IMR-90 (cell line): Measurements from ENCODE around the gene ERC2. TPM values are rescaled to one million over a fixed set of nuclear protein-coding genes. Genes with fewer than 3 reads are reported as not detected.

Experiments used
- ATAC-seq: fragments of 200-7000 bp; cut with Tn5 transposase; 2 replicates; pipeline ENCODE4 v1.9.1; 2020; ENCODE audit warnings: low read depth, mild to moderate bottlenecking, moderate library complexity
- BruUV-seq: library from RNA; stranded (reverse); fragments of 400-500 nt; replicated peaks from 2 replicates; lab custom pipeline; 2021; lab: Mats Ljungman, UMichigan
- CTCF ChIA-PET: fragments of 300-600 bp; formaldehyde crosslinking; extraction: SDS; loops from one replicate; lab custom pipeline; 2021; ENCODE audit warnings: antibody characterized with exemption; lab: Yijun Ruan, JAX
- POLR2A ChIA-PET: fragments of 300-600 bp; sonication (Branson Sonifier 250); formaldehyde crosslinking; loops from one replicate; lab custom pipeline; 2022; ENCODE audit warnings: antibody characterized with exemption; ENCODE audit not compliant: unreplicated experiment; lab: Charles Lee
- DNase-seq: peaks from one replicate; pipeline ENCODE4 v3.0.0; 2013
- H2AFZ ChIP-seq: replicated peaks from 2 replicates; pipeline ENCODE3; 2013; ENCODE audit warnings: low read length, mild to moderate bottlenecking; ENCODE audit not compliant: poor library complexity
- H2AK5ac ChIP-seq: 2 replicates; pipeline ENCODE4 v1.6.1; 2013; ENCODE audit warnings: low read depth, low read length, inconsistent platforms
- H2AK9ac ChIP-seq: replicated peaks from 2 replicates; pipeline ENCODE3; 2013; ENCODE audit warnings: mild to moderate bottlenecking, low read depth, low read length, moderate library complexity; ENCODE audit not compliant: poor library complexity
- H2BK120ac ChIP-seq: 2 replicates; pipeline ENCODE4 v1.6.1; 2013; ENCODE audit warnings: low read depth, low read length, inconsistent platforms
- H2BK15ac ChIP-seq: 3 replicates; pipeline ENCODE4 v1.6.1; 2013; ENCODE audit warnings: low read depth, low read length, inconsistent platforms
- H2BK20ac ChIP-seq: 2 replicates; pipeline ENCODE4 v1.6.1; 2013; ENCODE audit warnings: low read depth, mild to moderate bottlenecking, inconsistent platforms, low read length, moderate library complexity
- H2BK5ac ChIP-seq: 2 replicates; pipeline ENCODE4 v1.6.1; 2013; ENCODE audit warnings: mild to moderate bottlenecking, low read depth, low read length, inconsistent platforms; ENCODE audit not compliant: poor library complexity, severe bottlenecking
- H3K14ac ChIP-seq: replicated peaks from 2 replicates; pipeline ENCODE4 v1.6.1; 2013; ENCODE audit warnings: low read depth, low read length, inconsistent platforms
- H3K18ac ChIP-seq: 2 replicates; pipeline ENCODE4 v1.6.1; 2013; ENCODE audit warnings: low read depth, low read length, control low read depth
- H3K23ac ChIP-seq: 2 replicates; pipeline ENCODE4 v1.6.1; 2013; ENCODE audit warnings: low read depth, low read length, inconsistent platforms
- H3K27ac ChIP-seq: 2 replicates; pipeline ENCODE4 v1.5.1; 2013; ENCODE audit warnings: mild to moderate bottlenecking, control low read depth, low read length; ENCODE audit not compliant: insufficient read depth
- H3K27me3 ChIP-seq: 2 replicates; pipeline ENCODE4 v1.6.1; 2013; ENCODE audit warnings: low read length; ENCODE audit not compliant: control insufficient read depth, insufficient read depth
- H3K36me3 ChIP-seq: 2 replicates; pipeline ENCODE4 v1.6.1; 2013; ENCODE audit warnings: low read length, mixed read lengths; ENCODE audit not compliant: control insufficient read depth, insufficient read depth
- H3K4ac ChIP-seq: 2 replicates; pipeline ENCODE4 v1.6.1; 2013; ENCODE audit warnings: low read depth, low read length, inconsistent platforms
- H3K4me1 ChIP-seq: 2 replicates; pipeline ENCODE4 v1.6.1; 2013; ENCODE audit warnings: low read length, mixed read lengths; ENCODE audit not compliant: control insufficient read depth, insufficient read depth
- H3K4me2 ChIP-seq: 2 replicates; pipeline ENCODE4 v1.6.1; 2013; ENCODE audit warnings: low read depth, mild to moderate bottlenecking, control low read depth, low read length, moderate library complexity
- H3K4me3 ChIP-seq: 2 replicates; pipeline ENCODE4 v1.5.1; 2013; ENCODE audit warnings: low read depth, mild to moderate bottlenecking, control low read depth, low read length, moderate library complexity; ENCODE audit not compliant: insufficient read depth
- H3K56ac ChIP-seq: 2 replicates; pipeline ENCODE4 v1.6.1; 2013; ENCODE audit warnings: low read length, inconsistent platforms; ENCODE audit not compliant: insufficient read depth; ENCODE audit errors: extremely low read depth
- H3K79me1 ChIP-seq, 2 experiments: 2 replicates each; pipeline ENCODE4 v1.6.1; 2013; ENCODE audit warnings: low read length in 2 of 2, inconsistent platforms in 1 of 2, low read depth in 1 of 2
- H3K9ac ChIP-seq: 2 replicates; pipeline ENCODE4 v1.6.1; 2013; ENCODE audit warnings: low read depth, low read length, control low read depth
- H3K9me1 ChIP-seq: 2 replicates; pipeline ENCODE4 v1.6.1; 2013; ENCODE audit warnings: low read length, inconsistent platforms; ENCODE audit not compliant: insufficient read depth
- H3K9me3 ChIP-seq: 2 replicates; pipeline ENCODE4 v1.6.1; 2013; ENCODE audit warnings: low read length; ENCODE audit not compliant: control insufficient read depth, insufficient read depth
- H4K20me1 ChIP-seq: 2 replicates; pipeline ENCODE4 v1.6.1; 2013; ENCODE audit warnings: low read length, inconsistent platforms; ENCODE audit not compliant: insufficient read depth
- H4K5ac ChIP-seq: 2 replicates; pipeline ENCODE4 v1.6.1; 2013; ENCODE audit warnings: mild to moderate bottlenecking, low read depth, low read length, control low read depth
- H4K8ac ChIP-seq, 2 experiments: 2 replicates each; pipeline ENCODE4 v1.6.1; 2013; ENCODE audit warnings: low read depth in 2 of 2, low read length in 2 of 2, control low read depth in 1 of 2, inconsistent platforms in 1 of 2
- H4K91ac ChIP-seq: 2 replicates; pipeline ENCODE4 v1.6.1; 2013; ENCODE audit warnings: low read depth, low read length, inconsistent platforms; ENCODE audit not compliant: insufficient read depth
- BHLHE40 ChIP-seq: fragments of 150-350 bp; IDR thresholded peaks from 2 replicates; pipeline ENCODE4 v1.6.1; 2016; ENCODE audit warnings: mild to moderate bottlenecking, low read depth, low read length
- CEBPB ChIP-seq: IDR thresholded peaks from 2 replicates; pipeline ENCODE4 v1.6.1; 2012; ENCODE audit warnings: low read depth, low read length, improper control_type of control experiment
- CHD1 ChIP-seq: IDR thresholded peaks from 2 replicates; pipeline ENCODE4 v1.6.1; 2012; ENCODE audit warnings: low read depth, low read length, improper control_type of control experiment
- FOS ChIP-seq: fragments of 150-350 bp; IDR thresholded peaks from 2 replicates; pipeline ENCODE4 v1.6.1; 2016; ENCODE audit warnings: low read depth, low read length
- MAFK ChIP-seq: IDR thresholded peaks from 2 replicates; pipeline ENCODE4 v1.6.1; 2012; ENCODE audit warnings: low read depth, low read length, improper control_type of control experiment
- MAZ ChIP-seq: IDR thresholded peaks from 2 replicates; pipeline ENCODE4 v1.6.1; 2012; ENCODE audit warnings: low read depth, mild to moderate bottlenecking, low read length, improper control_type of control experiment, moderate library complexity, borderline replicate concordance
- MXI1 ChIP-seq: IDR thresholded peaks from 2 replicates; pipeline ENCODE4 v1.6.1; 2012; ENCODE audit warnings: low read depth, mild to moderate bottlenecking, low read length, moderate library complexity, borderline replicate concordance
- NFE2L2 ChIP-seq: fragments of 150-350 bp; IDR thresholded peaks from 2 replicates; pipeline ENCODE4 v1.6.1; 2016; ENCODE audit warnings: low read depth, mild to moderate bottlenecking, low read length
- POLR2A ChIP-seq: IDR thresholded peaks from 2 replicates; pipeline ENCODE4 v1.6.1; 2012; ENCODE audit warnings: mild to moderate bottlenecking, low read depth, low read length
- RAD21 ChIP-seq: IDR thresholded peaks from 2 replicates; pipeline ENCODE4 v1.6.1; 2012; ENCODE audit warnings: low read length, improper control_type of control experiment
- RCOR1 ChIP-seq: IDR thresholded peaks from 2 replicates; pipeline ENCODE4 v1.6.1; 2012; ENCODE audit warnings: mild to moderate bottlenecking, low read length, improper control_type of control experiment; ENCODE audit not compliant: insufficient replicate concordance
- RFX5 ChIP-seq: IDR thresholded peaks from 2 replicates; pipeline ENCODE4 v1.8.0; 2012; ENCODE audit warnings: low read depth, mild to moderate bottlenecking, low read length, moderate library complexity
- SMC3 ChIP-seq: fragments of 150-350 bp; IDR thresholded peaks from 2 replicates; pipeline ENCODE4 v1.6.1; 2016; ENCODE audit warnings: low read depth, mild to moderate bottlenecking, antibody characterized with exemption, low read length, moderate library complexity
- WGBS, 2 experiments: methylation state at CpG; one replicate each; pipeline versions ENCODE4 v1.1.5 to v1.1.7; 2013; ENCODE audit warnings: missing lambda C conversion rate in 2 of 2; ENCODE audit not compliant: insufficient read length in 1 of 2; ENCODE audit errors: extremely low coverage in 2 of 2; 5-methylcytosine and 5-hydroxymethylcytosine counted together
- dilution Hi-C: fragments of 300-500 bp; cut with HindIII; formaldehyde crosslinking; loops from one replicate; pipeline ENCODE4 v1.14.3; 2018; ENCODE audit warnings: low sequenced_read_pairs; ENCODE audit not compliant: unreplicated experiment
- in situ Hi-C: fragments of 300-500 bp; cut with MboI; formaldehyde crosslinking; loops from 3 replicates; pipeline ENCODE4 v1.14.3; 2019; ENCODE audit warnings: low sequenced_read_pairs, inconsistent platforms, mixed read lengths
- intact Hi-C: fragments of 100-400 bp; cut with micrococcal nuclease; formaldehyde crosslinking; loops from 2 replicates; pipeline ENCODE4 v1.10.0; 2022
- polyA plus RNA-seq, 3 experiments: library from polyadenylated mRNA; depleted of rRNA; stranded (reverse); fragments of >200 nt; gene quantifications; 2 replicates each; pipeline ENCODE4 v1.2.3, GENCODE V29; 2012; ENCODE audit warnings: low replicate concordance in 1 of 3
- total RNA-seq: library from RNA; depleted of rRNA; stranded (reverse); fragments of >200 nt; gene quantifications from 2 replicates; pipeline ENCODE4 v1.2.3, GENCODE V29; 2012
- TF ChIP-seq, protein P1 (sequence below): fragments of 150-350 bp; IDR thresholded peaks from 2 replicates; pipeline ENCODE4 v1.6.1; 2017; ENCODE audit warnings: mild to moderate bottlenecking, antibody characterized with exemption, low read length, low read depth
- TF ChIP-seq, protein P2 (sequence below): conservative IDR thresholded peaks from 2 replicates; pipeline ENCODE4 v1.5.1; 2012; ENCODE audit warnings: mild to moderate bottlenecking, low read depth, low read length, improper control_type of control experiment
- TF ChIP-seq, protein P3 (sequence below): fragments of 150-350 bp; IDR thresholded peaks from 2 replicates; pipeline ENCODE4 v1.6.1; 2016; ENCODE audit warnings: low read depth, mild to moderate bottlenecking, low read length, moderate library complexity, borderline replicate concordance

The ERC2 gene
- total and polyA plus RNA-seq, 2 of the 4 experiments (the other 2 are of a cell fraction), result 0.17 to 0.18 TPM

DNA sequence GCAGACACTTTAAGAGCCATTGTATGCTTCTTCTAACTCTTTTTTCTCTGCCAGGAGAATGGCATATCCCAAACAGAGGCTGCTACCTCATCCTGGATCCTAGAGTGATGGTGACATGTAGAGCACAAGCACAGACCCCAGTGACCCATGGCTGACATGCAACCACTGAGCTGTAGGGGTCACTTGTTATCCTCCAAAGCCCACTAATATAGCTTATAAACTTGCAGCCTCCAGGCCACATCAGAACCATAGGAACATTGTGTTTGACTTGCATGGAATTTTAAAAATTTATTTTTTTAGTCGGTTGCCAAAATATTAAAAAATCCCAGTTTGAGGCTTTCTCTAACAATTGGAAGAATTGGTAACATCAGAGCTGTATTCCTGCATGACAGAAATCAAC lies 698.2 kb downstream of the ERC2 start:
- H3K56ac ChIP-seq, result no peak overlapping the region
- peaks cover 3% of the 10 kb centered on the region; the same call in 1 of the 2 replicates for H3K9me1 ChIP-seq
- H3K23ac ChIP-seq, result no peak overlapping the region
- no peaks in the 10 kb centered on the region for H4K20me1 ChIP-seq
- no peaks in the 10 kb centered on the region for H3K9me3 ChIP-seq
- H2AK9ac ChIP-seq, result no peak overlapping the region
- H3K4me1 ChIP-seq, result no peaks in the 10 kb centered on the region
- no peak overlapping the region for H2BK120ac ChIP-seq
- DNase-seq (no peak), ATAC-seq (no peak)
- dilution Hi-C loops (no loop called here), in situ Hi-C loops (no loop called here), intact Hi-C loops (no loop called here)
- H2BK20ac ChIP-seq, result no peak overlapping the region
- TF ChIP-seq MAFK (no peak), BHLHE40 (no peak), RAD21 (no peak), CEBPB (no peak), FOS (no peak), SMC3 (no peak), RCOR1 (no peak), MAZ (no peak), NFE2L2 (no peak), POLR2A (no peak), MXI1 (no peak), RFX5 (no peak), CHD1 (no peak)
- TF ChIP-seq, protein P1, sequence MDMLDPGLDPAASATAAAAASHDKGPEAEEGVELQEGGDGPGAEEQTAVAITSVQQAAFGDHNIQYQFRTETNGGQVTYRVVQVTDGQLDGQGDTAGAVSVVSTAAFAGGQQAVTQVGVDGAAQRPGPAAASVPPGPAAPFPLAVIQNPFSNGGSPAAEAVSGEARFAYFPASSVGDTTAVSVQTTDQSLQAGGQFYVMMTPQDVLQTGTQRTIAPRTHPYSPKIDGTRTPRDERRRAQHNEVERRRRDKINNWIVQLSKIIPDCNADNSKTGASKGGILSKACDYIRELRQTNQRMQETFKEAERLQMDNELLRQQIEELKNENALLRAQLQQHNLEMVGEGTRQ, result no peak
- TF ChIP-seq, protein P2, sequence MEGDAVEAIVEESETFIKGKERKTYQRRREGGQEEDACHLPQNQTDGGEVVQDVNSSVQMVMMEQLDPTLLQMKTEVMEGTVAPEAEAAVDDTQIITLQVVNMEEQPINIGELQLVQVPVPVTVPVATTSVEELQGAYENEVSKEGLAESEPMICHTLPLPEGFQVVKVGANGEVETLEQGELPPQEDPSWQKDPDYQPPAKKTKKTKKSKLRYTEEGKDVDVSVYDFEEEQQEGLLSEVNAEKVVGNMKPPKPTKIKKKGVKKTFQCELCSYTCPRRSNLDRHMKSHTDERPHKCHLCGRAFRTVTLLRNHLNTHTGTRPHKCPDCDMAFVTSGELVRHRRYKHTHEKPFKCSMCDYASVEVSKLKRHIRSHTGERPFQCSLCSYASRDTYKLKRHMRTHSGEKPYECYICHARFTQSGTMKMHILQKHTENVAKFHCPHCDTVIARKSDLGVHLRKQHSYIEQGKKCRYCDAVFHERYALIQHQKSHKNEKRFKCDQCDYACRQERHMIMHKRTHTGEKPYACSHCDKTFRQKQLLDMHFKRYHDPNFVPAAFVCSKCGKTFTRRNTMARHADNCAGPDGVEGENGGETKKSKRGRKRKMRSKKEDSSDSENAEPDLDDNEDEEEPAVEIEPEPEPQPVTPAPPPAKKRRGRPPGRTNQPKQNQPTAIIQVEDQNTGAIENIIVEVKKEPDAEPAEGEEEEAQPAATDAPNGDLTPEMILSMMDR, result no peak
- TF ChIP-seq, protein P3, sequence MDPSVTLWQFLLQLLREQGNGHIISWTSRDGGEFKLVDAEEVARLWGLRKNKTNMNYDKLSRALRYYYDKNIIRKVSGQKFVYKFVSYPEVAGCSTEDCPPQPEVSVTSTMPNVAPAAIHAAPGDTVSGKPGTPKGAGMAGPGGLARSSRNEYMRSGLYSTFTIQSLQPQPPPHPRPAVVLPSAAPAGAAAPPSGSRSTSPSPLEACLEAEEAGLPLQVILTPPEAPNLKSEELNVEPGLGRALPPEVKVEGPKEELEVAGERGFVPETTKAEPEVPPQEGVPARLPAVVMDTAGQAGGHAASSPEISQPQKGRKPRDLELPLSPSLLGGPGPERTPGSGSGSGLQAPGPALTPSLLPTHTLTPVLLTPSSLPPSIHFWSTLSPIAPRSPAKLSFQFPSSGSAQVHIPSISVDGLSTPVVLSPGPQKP, result no peak
- no peak overlapping the region for H2BK15ac ChIP-seq
- H3K18ac ChIP-seq, result no peak overlapping the region
- H3K4ac ChIP-seq, result no peak overlapping the region
- no peak overlapping the region for H3K4me3 ChIP-seq
- peaks cover 8% of the 10 kb centered on the region for H3K27me3 ChIP-seq
- ChIA-PET CTCF (no interaction called here), POLR2A (no interaction called here)
- no TSS peak for BruUV-seq
- no CpG with 5 or more reads among the region's 1 CpG for WGBS, 2 experiments
- no peak overlapping the region for H3K4me2 ChIP-seq
- no peaks in the 10 kb centered on the region for H3K36me3 ChIP-seq
- H3K27ac ChIP-seq, result no peak overlapping the region
- no peaks in the 10 kb centered on the region for H3K79me1 ChIP-seq
- no peak overlapping the region for H4K8ac ChIP-seq
- H4K5ac ChIP-seq, result no peak overlapping the region
- H2AFZ ChIP-seq, result no peak overlapping the region
- H3K14ac ChIP-seq, result no peak overlapping the region
- H2AK5ac ChIP-seq, result no peak overlapping the region
- H4K91ac ChIP-seq, result no peak overlapping the region
- no peak overlapping the region for H3K9ac ChIP-seq
- no peak overlapping the region for H2BK5ac ChIP-seq
